Measurements from ENCODE around the gene DNAJB6. TPM values are rescaled to one million over a fixed set of nuclear protein-coding genes. Genes with fewer than 3 reads are reported as not detected.
A peak's percentile ranks its signal among the peaks of the same experiment; 100 is the strongest.

The DNAJB6 gene
- total RNA-seq, 2 experiments from 2014 or later = 69.3 to 74.9 TPM

- DNase-seq (peak; percentile 12), ATAC-seq (no peak)
- Mint-ChIP-seq H3K27ac (no peak overlapping the region), H3K36me3 (ENCODE audit: low read depth) (no peaks in the 10 kb centered on the region), H3K4me3 (no peak overlapping the region), H3K27me3 (ENCODE audit: low read depth) (peaks cover 11% of the 10 kb centered on the region), H3K9me3 (ENCODE audit: insufficient read depth) (no peaks in the 10 kb centered on the region), H3K4me1 (ENCODE audit: low read depth) (peaks cover 15% of the 10 kb centered on the region)
- ChIA-PET CTCF (no interaction called here), POLR2A (no interaction called here)
Measured at GRCh38 chr7:157464111-157464970, 127.5 kb downstream of the DNAJB6 start.

- no peaks in the 10 kb centered on the region for H3K9me3 Mint-ChIP-seq (ENCODE audit: insufficient read depth)
- H3K27ac Mint-ChIP-seq = no peak overlapping the region
- no peaks in the 10 kb centered on the region for H3K36me3 Mint-ChIP-seq (ENCODE audit: low read depth)
- peak; percentile 6 for DNase-seq
- ChIA-PET CTCF (no interaction called here), POLR2A (no interaction called here)
- no peak for ATAC-seq
- peaks cover 15% of the 10 kb centered on the region for H3K4me1 Mint-ChIP-seq (ENCODE audit: low read depth)
- H3K4me3 Mint-ChIP-seq = no peak overlapping the region
- peaks cover 11% of the 10 kb centered on the region for H3K27me3 Mint-ChIP-seq (ENCODE audit: low read depth)
Measured at GRCh38 chr7:157464971-157465886, 128.4 kb downstream of the DNAJB6 start.

GRCh38 chr7:157465891-157466866, 129.4 kb downstream of the DNAJB6 start:
- CTCF ChIA-PET = no interaction called here
- no peak for ATAC-seq
- H3K9me3 Mint-ChIP-seq (ENCODE audit: insufficient read depth) = no peaks in the 10 kb centered on the region

GRCh38 chr7:157466867-157467261, 130.1 kb downstream of the DNAJB6 start:
- Mint-ChIP-seq H3K4me1 (ENCODE audit: low read depth) (peaks cover 27% of the 10 kb centered on the region), H3K4me3 (no peak overlapping the region), H3K9me3 (ENCODE audit: insufficient read depth) (no peaks in the 10 kb centered on the region), H3K27ac (no peak overlapping the region), H3K27me3 (ENCODE audit: low read depth) (peaks cover 7% of the 10 kb centered on the region), H3K36me3 (ENCODE audit: low read depth) (peaks cover 6% of the 10 kb centered on the region)
- DNase-seq = peak; percentile 19
- ChIA-PET CTCF (no interaction called here), POLR2A (no interaction called here)
- ATAC-seq = no peak

More at GRCh38 chr7:157465891-157466866, 129.4 kb downstream of the DNAJB6 start:
- H3K27me3 Mint-ChIP-seq (ENCODE audit: low read depth) = peaks cover 11% of the 10 kb centered on the region
- POLR2A ChIA-PET = no interaction called here
- H3K36me3 Mint-ChIP-seq (ENCODE audit: low read depth) = peaks cover 3% of the 10 kb centered on the region
- peaks cover 23% of the 10 kb centered on the region for H3K4me1 Mint-ChIP-seq (ENCODE audit: low read depth)
- no peak overlapping the region for H3K4me3 Mint-ChIP-seq
- peak; percentile 17 for DNase-seq
- H3K27ac Mint-ChIP-seq = no peak overlapping the region

Other genes with a start within 250 kb of the DNAJB6 start
- 10 to 100 TPM; 57.1 to 57.9 TPM for gene UBE3C, start 198.1 kb upstream of the DNAJB6 start, total RNA-seq

Data from activated CD8-positive, alpha-beta T cell treated with anti-CD3 and anti-CD28 coated beads, Interleukin-2, amount 10 ng/mL, durations not matched to agents 7 days and 5 days (primary cell).